ENCODE results near the gene ADGRG2.

GRCh38 chrX:19028560-19028959, 93.7 kb downstream of the ADGRG2 start:
- TF ChIP-seq CTCF (IDR thresholded peaks at IDR 0.05): no peak
- TF ChIP-seq EP300 (IDR thresholded peaks at IDR 0.05): no peak
- TF ChIP-seq POLR2AphosphoS5 (IDR thresholded peaks at IDR 0.05): no peak
- no peak for TF ChIP-seq POLR2A (IDR thresholded peaks at IDR 0.05; ENCODE audit: low read depth)

All from esophagus muscularis mucosa (tissue), 4 donors.